HepG2 (cell line): ENCODE data around the gene CAMK4. TPM values are rescaled to one million over a fixed set of nuclear protein-coding genes. Genes with fewer than 3 reads are reported as not detected.

Source experiments
- ATAC-seq: fragments of 200-7000 bp; cut with Tn5 transposase; 3 replicates; pipeline ENCODE4 v1.9.1; 2020; ENCODE audit warnings: mild to moderate bottlenecking, moderate library complexity
- BruUV-seq: library from RNA; stranded (reverse); fragments of 400-500 nt; replicated peaks from 2 replicates; lab custom pipeline; 2021; lab: Mats Ljungman, UMichigan
- CTCF ChIA-PET: fragments of 300-600 bp; formaldehyde crosslinking; extraction: SDS; loops from one replicate; lab custom pipeline; 2021; ENCODE audit warnings: low total read pairs, inconsistent platforms, low intra/inter-chr PET ratio; lab: Yijun Ruan, JAX
- POLR2A ChIA-PET: fragments of 350-600 bp; sonication (Branson Sonifier 250); formaldehyde crosslinking; loops from one replicate; lab custom pipeline; 2020; ENCODE audit warnings: antibody characterized with exemption, inconsistent platforms; lab: Yijun Ruan, JAX
- DNase-seq: peaks from one replicate; pipeline ENCODE4 v3.0.0-alpha.2; 2015; ENCODE audit warnings: low spot score
- FAIRE-seq: peaks from 3 replicates; lab custom pipeline; 2011; peaks lifted over from hg19 to GRCh38; lab: Jason Lieb, UNC
- H2AFZ ChIP-seq: one replicate; pipeline ENCODE4 v1.6.1; 2011; ENCODE audit warnings: low read length, inconsistent platforms
- H3K27ac ChIP-seq: fragments of 300-600 bp; 3 replicates; pipeline ENCODE4 v1.8.0; 2011; ENCODE audit warnings: mixed run types, mild to moderate bottlenecking, mixed read lengths, low read length, inconsistent platforms; ENCODE audit not compliant: insufficient read depth; ENCODE audit errors: extremely low read length
- H3K27me3 ChIP-seq, 2 experiments: fragments of 200-600 bp in 1 of 2; 2 replicates in 1 of 2; 3 replicates in 1 of 2; pipeline versions ENCODE4 v1.6.0 to v1.8.0; 2011; ENCODE audit warnings: low read length in 2 of 2, mild to moderate bottlenecking in 2 of 2, moderate library complexity in 2 of 2, inconsistent platforms in 1 of 2; ENCODE audit not compliant: insufficient read depth in 2 of 2, control insufficient read depth in 1 of 2
- H3K36me3 ChIP-seq, 2 experiments: fragments of 200-600 bp in 1 of 2; replicated peaks in 1 of 2; 2 replicates in 1 of 2; 3 replicates in 1 of 2; pipeline versions ENCODE4 v1.5.1 to v1.8.0; 2011; ENCODE audit warnings: low read length in 2 of 2, inconsistent platforms in 1 of 2; ENCODE audit not compliant: insufficient read depth in 2 of 2, control insufficient read depth in 1 of 2
- H3K4me1 ChIP-seq: 2 replicates; pipeline ENCODE4 v1.5.1; 2012; ENCODE audit warnings: low read length, inconsistent platforms; ENCODE audit not compliant: insufficient read depth
- H3K4me2 ChIP-seq: 2 replicates; pipeline ENCODE4 v1.6.0; 2011; ENCODE audit warnings: low read depth, low read length, inconsistent platforms
- H3K4me3 ChIP-seq, 3 experiments: fragments of 200-600 bp in 1 of 3; sonication (generic), shearing (Covaris generic) in 1 of 3; replicated peaks in 1 of 3; 2 replicates each; pipeline ENCODE4 v1.5.1; 2011 to 2016; ENCODE audit warnings: low read length in 3 of 3, inconsistent platforms in 2 of 3, low read depth in 2 of 3, mild to moderate bottlenecking in 2 of 3, control low read depth in 1 of 3, mixed read lengths in 1 of 3; ENCODE audit not compliant: insufficient read depth in 1 of 3
- H3K79me2 ChIP-seq: one replicate; pipeline ENCODE4 v1.6.1; 2011; ENCODE audit warnings: low read length, inconsistent platforms; ENCODE audit not compliant: insufficient read depth
- H3K9ac ChIP-seq: 2 replicates; pipeline ENCODE4 v1.6.0; 2011; ENCODE audit warnings: mild to moderate bottlenecking, low read depth, low read length, inconsistent platforms; ENCODE audit not compliant: insufficient read depth
- H3K9me3 ChIP-seq: 2 replicates; pipeline ENCODE4 v1.5.1; 2012; ENCODE audit warnings: mild to moderate bottlenecking, low read length
- H4K20me1 ChIP-seq: 2 replicates; pipeline ENCODE4 v1.6.0; 2011; ENCODE audit warnings: inconsistent platforms, mild to moderate bottlenecking, low read length, moderate library complexity; ENCODE audit not compliant: insufficient read depth
- GMEB1 ChIP-seq: sonication (generic); formaldehyde crosslinking; IDR thresholded peaks from 2 replicates; pipeline ENCODE4 v1.5.1; 2020; ENCODE audit warnings: missing genetic modification reagents, mild to moderate bottlenecking, borderline replicate concordance
- HOXA7 ChIP-seq: sonication (generic); formaldehyde crosslinking; IDR thresholded peaks from 2 replicates; pipeline ENCODE4 v1.8.1; 2022; ENCODE audit warnings: mild to moderate bottlenecking, missing genetic modification reagents, moderate library complexity
- IKZF1 ChIP-seq: fragments of 450-650 bp; IDR thresholded peaks from 2 replicates; pipeline ENCODE4 v1.7.1; 2016
- MXD4 ChIP-seq: IDR thresholded peaks from 2 replicates; pipeline ENCODE4 v1.6.1; 2016; ENCODE audit warnings: mild to moderate bottlenecking, missing biosample characterization, missing genetic modification reagents
- NFATC3 ChIP-seq: sonication (generic); formaldehyde crosslinking; IDR thresholded peaks from 2 replicates; pipeline ENCODE4 v1.5.1; 2020; ENCODE audit warnings: mild to moderate bottlenecking, missing genetic modification reagents
- RARG ChIP-seq: sonication (generic); formaldehyde crosslinking; IDR thresholded peaks from 2 replicates; pipeline ENCODE4 v1.4.0; 2020; ENCODE audit warnings: low read depth, mild to moderate bottlenecking, missing genetic modification reagents
- ZNF121 ChIP-seq: sonication (generic); formaldehyde crosslinking; IDR thresholded peaks from 2 replicates; pipeline ENCODE4 v1.5.0; 2020; ENCODE audit warnings: mild to moderate bottlenecking, missing genetic modification reagents
- ZNF207 ChIP-seq: fragments of 450-650 bp; IDR thresholded peaks from 2 replicates; pipeline ENCODE4 v1.6.1; 2016; ENCODE audit warnings: antibody characterized with exemption, borderline replicate concordance
- ZNF354B ChIP-seq: sonication (generic); formaldehyde crosslinking; IDR thresholded peaks from 2 replicates; pipeline ENCODE4 v1.8.0; 2022; ENCODE audit warnings: mild to moderate bottlenecking, missing genetic modification reagents
- ZNF468 ChIP-seq: sonication (generic); formaldehyde crosslinking; IDR thresholded peaks from 2 replicates; pipeline ENCODE4 v1.8.0; 2022; ENCODE audit warnings: mild to moderate bottlenecking, moderate library complexity, missing genetic modification reagents
- ZNF577 ChIP-seq: sonication (generic); formaldehyde crosslinking; IDR thresholded peaks from 2 replicates; pipeline ENCODE4 v1.4.0; 2020; ENCODE audit warnings: mild to moderate bottlenecking, low read depth, missing genetic modification reagents, borderline replicate concordance
- ZNF781 ChIP-seq: sonication (generic); formaldehyde crosslinking; IDR thresholded peaks from 2 replicates; pipeline ENCODE4 v1.5.1; 2020; ENCODE audit warnings: borderline replicate concordance, mild to moderate bottlenecking, missing genetic modification reagents; ENCODE audit errors: not compliant biosample characterization
- WGBS: methylation state at CpG from one replicate; pipeline ENCODE4 v1.1.6; 2017; ENCODE audit warnings: low lambda C conversion rate; 5-methylcytosine and 5-hydroxymethylcytosine counted together
- in situ Hi-C: cut with HindIII; loops from 2 replicates; pipeline ENCODE4 v1.10.0; 2017; ENCODE audit warnings: low pct_unique_long_range_greater_than_20kb; ENCODE audit not compliant: extremely low pct_ligation_motif_present
- intact Hi-C: fragments of 100-400 bp; cut with micrococcal nuclease; formaldehyde crosslinking; loops from one replicate; pipeline ENCODE4 v1.10.0; 2022; ENCODE audit not compliant: unreplicated experiment
- polyA plus RNA-seq, 8 experiments: library from polyadenylated mRNA; depleted of rRNA in 3 of 8; stranded (reverse) in 7 of 8; unstranded in 1 of 8; fragments of >200 nt; fragmentation: Illumina TruSeq in 4 of 8; extraction: Trizol in 4 of 8; gene quantifications; 2 replicates each; pipeline versions ENCODE4 v1.2.1 to v1.2.3, GENCODE V29; 2011 to 2016; ENCODE audit warnings: low read depth in 4 of 8, missing spikeins in 1 of 8, mixed read lengths in 1 of 8; ENCODE audit not compliant: insufficient read depth in 1 of 8
- total RNA-seq, 5 experiments: library from RNA; depleted of rRNA; stranded (reverse); fragments of >200 nt; fragmentation: Illumina TruSeq; extraction: Trizol; gene quantifications; 2 replicates each; pipeline ENCODE4 v1.2.3, GENCODE V29; 2016; ENCODE audit warnings: low read depth in 1 of 5
- TF ChIP-seq, protein P1 (sequence below): sonication (generic); formaldehyde crosslinking; IDR thresholded peaks from 2 replicates; pipeline ENCODE4 v1.5.1; 2020; ENCODE audit warnings: mild to moderate bottlenecking, missing genetic modification reagents, moderate library complexity
- TF ChIP-seq, protein P2 (sequence below): sonication (generic); formaldehyde crosslinking; IDR thresholded peaks from 2 replicates; pipeline ENCODE4 v1.4.0; 2020; ENCODE audit warnings: low read depth, mild to moderate bottlenecking, missing genetic modification reagents
- TF ChIP-seq, protein P3 (sequence below): IDR thresholded peaks from 2 replicates; pipeline ENCODE4 v1.6.1; 2012; ENCODE audit warnings: inconsistent platforms

The CAMK4 gene
- total and polyA plus RNA-seq, 2 of the 13 experiments (the other 11 are each of a cell fraction or from before 2014, with no cell fraction given): not detected

GRCh38 chr5:111284825-111285224, 60.6 kb downstream of the CAMK4 start:
- POLR2A ChIA-PET: no interaction called here

GRCh38 chr5:111294551-111294950, 70.4 kb downstream of the CAMK4 start:
- Histone ChIP-seq H3K4me2 (no peak overlapping the region), H4K20me1 (no peaks in the 10 kb centered on the region), H3K9ac (no peak overlapping the region), H3K27me3 (no peaks in the 10 kb centered on the region), H3K36me3 (no peaks in the 10 kb centered on the region), H3K79me2 (no peaks in the 10 kb centered on the region), H3K4me3 (no peak overlapping the region), H3K4me1 (no peaks in the 10 kb centered on the region), H3K27ac (no peak overlapping the region), H2AFZ (no peak overlapping the region), H3K9me3 (no peaks in the 10 kb centered on the region; the same call in 1 of the 2 replicates)
- DNase-seq (no peak), FAIRE-seq (no peak), ATAC-seq (no peak)
- ChIA-PET CTCF (no interaction called here), POLR2A (no interaction called here)
- in situ Hi-C loops: no loop called here
- no TSS peak for BruUV-seq
- intact Hi-C loops: no loop called here
- no peak for TF ChIP-seq HOXA7
- TF ChIP-seq MXD4 (CRISPR knock-in tag): no peak
- TF ChIP-seq ZNF121 (CRISPR knock-in tag): no peak
- no peak for TF ChIP-seq ZNF577
- no peak for TF ChIP-seq ZNF781 (CRISPR knock-in tag)
- TF ChIP-seq, protein P1, sequence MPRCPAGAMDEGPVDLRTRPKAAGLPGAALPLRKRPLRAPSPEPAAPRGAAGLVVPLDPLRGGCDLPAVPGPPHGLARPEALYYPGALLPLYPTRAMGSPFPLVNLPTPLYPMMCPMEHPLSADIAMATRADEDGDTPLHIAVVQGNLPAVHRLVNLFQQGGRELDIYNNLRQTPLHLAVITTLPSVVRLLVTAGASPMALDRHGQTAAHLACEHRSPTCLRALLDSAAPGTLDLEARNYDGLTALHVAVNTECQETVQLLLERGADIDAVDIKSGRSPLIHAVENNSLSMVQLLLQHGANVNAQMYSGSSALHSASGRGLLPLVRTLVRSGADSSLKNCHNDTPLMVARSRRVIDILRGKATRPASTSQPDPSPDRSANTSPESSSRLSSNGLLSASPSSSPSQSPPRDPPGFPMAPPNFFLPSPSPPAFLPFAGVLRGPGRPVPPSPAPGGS (CRISPR knock-in tag): no peak
- no peak for TF ChIP-seq IKZF1
- TF ChIP-seq, protein P2, sequence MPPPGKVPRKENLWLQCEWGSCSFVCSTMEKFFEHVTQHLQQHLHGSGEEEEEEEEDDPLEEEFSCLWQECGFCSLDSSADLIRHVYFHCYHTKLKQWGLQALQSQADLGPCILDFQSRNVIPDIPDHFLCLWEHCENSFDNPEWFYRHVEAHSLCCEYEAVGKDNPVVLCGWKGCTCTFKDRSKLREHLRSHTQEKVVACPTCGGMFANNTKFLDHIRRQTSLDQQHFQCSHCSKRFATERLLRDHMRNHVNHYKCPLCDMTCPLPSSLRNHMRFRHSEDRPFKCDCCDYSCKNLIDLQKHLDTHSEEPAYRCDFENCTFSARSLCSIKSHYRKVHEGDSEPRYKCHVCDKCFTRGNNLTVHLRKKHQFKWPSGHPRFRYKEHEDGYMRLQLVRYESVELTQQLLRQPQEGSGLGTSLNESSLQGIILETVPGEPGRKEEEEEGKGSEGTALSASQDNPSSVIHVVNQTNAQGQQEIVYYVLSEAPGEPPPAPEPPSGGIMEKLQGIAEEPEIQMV (CRISPR knock-in tag): no peak
- TF ChIP-seq ZNF468 (CRISPR knock-in tag): no peak
- no peak for TF ChIP-seq ZNF207

More at GRCh38 chr5:111284825-111285224, 60.6 kb downstream of the CAMK4 start:
- FAIRE-seq: no peak
- Histone ChIP-seq H3K9ac (no peak overlapping the region), H3K4me3 (no peak overlapping the region), H3K4me2 (no peak overlapping the region), H3K4me1 (no peaks in the 10 kb centered on the region), H3K79me2 (no peaks in the 10 kb centered on the region), H3K27me3 (no peaks in the 10 kb centered on the region), H4K20me1 (no peaks in the 10 kb centered on the region), H3K27ac (no peak overlapping the region), H3K36me3 (no peaks in the 10 kb centered on the region), H3K9me3 (no peaks in the 10 kb centered on the region), H2AFZ (no peak overlapping the region)
- DNase-seq: no peak
- no peak for TF ChIP-seq RARG (CRISPR knock-in tag)
- no peak for TF ChIP-seq ZNF207
- TF ChIP-seq, protein P3, sequence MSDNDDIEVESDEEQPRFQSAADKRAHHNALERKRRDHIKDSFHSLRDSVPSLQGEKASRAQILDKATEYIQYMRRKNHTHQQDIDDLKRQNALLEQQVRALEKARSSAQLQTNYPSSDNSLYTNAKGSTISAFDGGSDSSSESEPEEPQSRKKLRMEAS: no peak
- no peak for TF ChIP-seq NFATC3
- TF ChIP-seq GMEB1: no peak
- TF ChIP-seq ZNF354B: no peak
- no peak for ATAC-seq
- 2% methylated on average over 2 of the region's 2 CpGs for WGBS
- intact Hi-C loops (no loop called here), in situ Hi-C loops (no loop called here)
- no TSS peak for BruUV-seq
- CTCF ChIA-PET: no interaction called here
